LNCAP (cell line): Measurements from ENCODE around the gene ESPN.

Source experiments
- TF ChIP-seq, protein P1 (sequence below): fragments of 450-650 bp; IDR thresholded peaks from 2 replicates; pipeline ENCODE4 v1.5.1; 2017; ENCODE audit warnings: mild to moderate bottlenecking

The ESPN gene

DNA sequence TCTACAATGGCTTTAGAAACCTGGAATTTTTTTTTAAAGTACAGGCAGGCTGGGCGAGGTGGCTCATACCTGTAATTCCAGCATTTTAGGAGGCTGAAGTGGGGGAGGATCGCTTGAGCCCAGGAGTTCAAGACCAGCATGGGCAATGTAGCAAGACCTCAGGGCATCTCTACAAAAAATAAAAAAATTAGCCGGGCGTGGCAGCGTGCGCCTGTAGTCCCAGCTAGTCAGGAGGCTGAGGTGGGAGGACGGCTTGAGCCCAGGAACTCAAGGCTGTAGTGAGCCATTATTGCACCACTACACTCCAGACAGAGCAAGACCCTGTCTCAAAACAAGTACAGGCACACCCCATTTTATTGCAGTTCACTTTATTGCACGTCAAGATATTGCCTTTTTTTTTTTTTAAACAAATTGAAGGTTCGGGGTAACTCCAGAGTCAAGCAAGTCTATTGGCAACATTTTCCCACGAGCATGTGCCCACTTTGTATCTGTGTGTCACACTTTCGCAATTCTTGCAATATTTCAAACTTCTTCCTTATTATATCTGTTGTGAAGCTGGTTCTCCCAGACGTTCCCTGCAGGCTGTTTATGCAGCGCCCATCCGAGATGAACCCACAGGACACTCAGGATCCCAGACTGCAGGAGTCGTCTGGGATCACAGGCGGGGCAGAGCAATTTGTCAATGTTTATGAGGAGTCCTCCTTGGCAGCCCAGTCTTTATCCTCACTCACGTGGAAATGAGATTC lies 9.5 kb upstream of the ESPN start:
- TF ChIP-seq, protein P1, sequence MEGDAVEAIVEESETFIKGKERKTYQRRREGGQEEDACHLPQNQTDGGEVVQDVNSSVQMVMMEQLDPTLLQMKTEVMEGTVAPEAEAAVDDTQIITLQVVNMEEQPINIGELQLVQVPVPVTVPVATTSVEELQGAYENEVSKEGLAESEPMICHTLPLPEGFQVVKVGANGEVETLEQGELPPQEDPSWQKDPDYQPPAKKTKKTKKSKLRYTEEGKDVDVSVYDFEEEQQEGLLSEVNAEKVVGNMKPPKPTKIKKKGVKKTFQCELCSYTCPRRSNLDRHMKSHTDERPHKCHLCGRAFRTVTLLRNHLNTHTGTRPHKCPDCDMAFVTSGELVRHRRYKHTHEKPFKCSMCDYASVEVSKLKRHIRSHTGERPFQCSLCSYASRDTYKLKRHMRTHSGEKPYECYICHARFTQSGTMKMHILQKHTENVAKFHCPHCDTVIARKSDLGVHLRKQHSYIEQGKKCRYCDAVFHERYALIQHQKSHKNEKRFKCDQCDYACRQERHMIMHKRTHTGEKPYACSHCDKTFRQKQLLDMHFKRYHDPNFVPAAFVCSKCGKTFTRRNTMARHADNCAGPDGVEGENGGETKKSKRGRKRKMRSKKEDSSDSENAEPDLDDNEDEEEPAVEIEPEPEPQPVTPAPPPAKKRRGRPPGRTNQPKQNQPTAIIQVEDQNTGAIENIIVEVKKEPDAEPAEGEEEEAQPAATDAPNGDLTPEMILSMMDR = no peak

DNA sequence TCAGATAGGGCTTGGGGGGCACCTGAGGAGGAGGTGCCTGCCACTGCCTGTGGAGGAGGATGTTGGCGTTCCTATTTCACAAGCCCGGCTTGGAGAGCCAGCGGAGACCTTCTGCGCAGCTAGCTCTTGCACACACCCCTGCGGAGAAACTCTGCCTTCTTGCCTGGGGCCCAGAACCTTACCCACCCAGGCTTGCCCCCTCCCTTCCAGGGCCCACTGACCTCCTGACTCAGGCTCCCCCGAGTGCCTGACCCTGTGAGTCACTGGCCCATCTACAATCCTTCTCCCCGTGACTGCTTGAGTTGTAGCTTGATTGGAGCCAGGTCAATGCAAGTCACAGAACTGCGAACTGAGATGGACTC lies 8.3 kb upstream of the ESPN start:
- TF ChIP-seq, protein P1 = no peak

GRCh38 chr1:6416906-6417305 lies 7.7 kb upstream of the ESPN start:
- TF ChIP-seq, protein P1 = no peak

DNA sequence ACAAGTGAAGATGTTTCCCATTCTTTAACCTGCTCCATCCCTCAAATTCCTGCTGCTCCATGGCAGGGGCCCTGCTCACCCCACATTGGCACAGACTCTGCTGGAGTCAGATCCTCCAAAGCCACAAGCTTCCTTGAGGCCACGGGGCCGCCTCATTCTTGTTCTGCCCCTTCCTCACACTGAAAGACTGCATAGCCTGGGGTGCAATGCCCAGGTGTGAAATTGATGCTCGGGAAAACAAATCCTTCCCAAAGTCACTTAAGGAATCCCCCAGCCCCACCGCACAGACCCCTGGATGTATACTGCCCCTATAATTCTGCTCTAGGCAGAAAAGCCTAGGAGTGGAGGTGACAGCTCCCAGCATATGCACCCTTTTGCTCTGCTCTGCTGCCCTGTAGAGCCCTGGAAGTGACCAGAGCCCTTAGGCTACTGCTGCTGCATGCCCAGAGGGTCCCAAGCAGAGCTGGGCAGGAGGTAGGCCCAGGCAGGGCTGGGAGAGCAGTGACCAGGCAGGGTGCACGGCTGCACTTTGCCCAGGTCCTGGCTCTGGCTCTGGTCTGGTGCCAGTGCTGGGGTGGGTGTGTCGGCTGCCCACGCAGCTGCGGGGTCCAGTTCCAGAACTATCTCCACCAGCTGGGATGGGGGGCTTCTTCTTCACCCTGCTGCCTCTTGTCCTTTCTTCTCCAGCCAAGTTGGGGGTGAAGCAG lies 6.5 kb upstream of the ESPN start:
- TF ChIP-seq, protein P1 = no peak

- TF ChIP-seq, protein P1 = no peak
Measured at GRCh38 chr1:6418668-6419396, 5.7 kb upstream of the ESPN start.

DNA sequence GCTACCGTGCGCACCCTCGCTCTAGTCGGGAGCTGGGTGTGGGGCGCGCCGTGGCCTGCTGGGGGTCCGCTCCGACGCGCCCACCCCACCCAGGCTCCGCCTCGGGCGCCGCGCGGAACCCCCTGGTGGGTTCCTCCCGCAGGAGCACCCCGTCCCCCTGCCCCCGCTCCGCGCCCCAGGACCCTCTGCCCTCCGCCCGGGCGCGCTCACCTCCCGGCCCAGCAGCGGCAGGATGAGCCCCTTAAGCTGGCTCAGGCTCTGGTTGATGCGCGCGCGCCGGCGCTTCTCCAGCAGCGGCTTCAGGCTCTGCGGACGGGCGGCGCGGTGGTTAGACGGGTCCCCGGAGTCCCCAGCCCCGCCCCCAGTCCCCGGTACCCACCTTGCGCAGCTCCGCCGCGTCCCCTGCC lies 5.2 kb upstream of the ESPN start:
- TF ChIP-seq, protein P1 = no peak

DNA sequence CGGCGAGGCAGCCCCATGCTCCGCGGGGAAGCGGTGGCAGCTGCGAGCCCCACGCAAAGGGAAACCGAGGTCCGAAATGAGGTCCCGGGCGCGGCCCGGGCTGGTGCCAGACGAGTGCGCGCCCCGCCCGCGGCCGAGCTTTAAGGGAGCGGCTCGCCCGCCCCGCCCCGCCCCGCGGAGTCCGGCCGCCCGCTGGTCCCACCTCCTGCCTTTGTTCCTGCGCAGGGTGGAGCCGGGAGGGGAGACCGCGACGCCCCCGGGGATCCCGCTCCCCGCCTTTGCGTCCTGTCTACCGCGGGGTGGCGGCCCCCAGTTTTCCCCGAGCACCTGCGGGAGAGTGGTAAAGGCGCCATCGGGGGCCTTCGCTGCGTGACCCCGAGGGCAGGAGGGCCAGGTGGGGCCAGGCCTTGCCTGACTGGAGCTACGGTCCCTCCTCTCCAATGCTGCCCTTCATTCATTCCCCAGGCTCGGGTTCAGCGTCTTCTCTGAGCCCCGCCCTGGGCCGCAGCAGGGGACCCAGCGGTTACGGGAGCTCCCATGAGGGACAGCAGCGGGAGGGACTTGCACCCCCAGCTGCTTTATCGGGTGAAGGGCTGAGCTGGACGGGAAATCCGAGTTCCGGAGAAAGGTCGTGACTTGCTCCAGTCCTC lies 4.6 kb upstream of the ESPN start, which contains the start of gene HES2:
Gene HES2, minus strand, starts transcription at position 116 of the 650 bp plus-strand sequence. Its CDS starts 99 bp downstream, at position 17.
- TF ChIP-seq, protein P1 = no peak
